Panc1 (cell line): ENCODE measurements around the gene TMC3. TPM values are rescaled to one million over a fixed set of nuclear protein-coding genes. Genes with fewer than 3 reads are reported as not detected.

ENCODE experiments used
- ATAC-seq: fragments of 200-7000 bp; cut with Tn5 transposase; 2 replicates; pipeline ENCODE4 v1.9.1; 2020; ENCODE audit warnings: mild to moderate bottlenecking, moderate library complexity
- BruUV-seq: library from RNA; stranded (reverse); fragments of 400-500 nt; replicated peaks from 2 replicates; lab custom pipeline; 2021; lab: Mats Ljungman, UMichigan
- CTCF ChIA-PET: fragments of 300-600 bp; sonication (Branson Sonifier 250); formaldehyde crosslinking; loops from one replicate; lab custom pipeline; 2022; ENCODE audit warnings: antibody characterized with exemption; lab: Charles Lee
- POLR2A ChIA-PET: fragments of 300-600 bp; sonication (Branson Sonifier 250); formaldehyde crosslinking; loops from one replicate; lab custom pipeline; 2022; ENCODE audit warnings: antibody characterized with exemption; lab: Charles Lee
- DNase-seq: peaks from one replicate; pipeline ENCODE4 v3.0.0-alpha.2; 2010; ENCODE audit warnings: low read depth, low spot score
- H3K27ac ChIP-seq: 2 replicates; pipeline ENCODE4 v1.5.1; 2011; ENCODE audit warnings: mild to moderate bottlenecking, low read length, inconsistent platforms
- H3K27me3 ChIP-seq: fragments of 200-500 bp; sonication (Bioruptor generic); 2 replicates; pipeline ENCODE4 v1.6.0; 2014; ENCODE audit warnings: low read length, inconsistent platforms; ENCODE audit not compliant: control insufficient read depth, insufficient read depth
- H3K36me3 ChIP-seq: fragments of 200-500 bp; sonication (Bioruptor generic); 2 replicates; pipeline ENCODE4 v1.5.1; 2014; ENCODE audit warnings: inconsistent platforms, mild to moderate bottlenecking, low read length, moderate library complexity; ENCODE audit not compliant: control insufficient read depth, insufficient read depth
- H3K4me1 ChIP-seq: 2 replicates; pipeline ENCODE4 v1.5.1; 2011; ENCODE audit warnings: inconsistent platforms, mild to moderate bottlenecking, low read length, moderate library complexity; ENCODE audit not compliant: control insufficient read depth, insufficient read depth
- H3K4me3 ChIP-seq, 2 experiments: 2 replicates each; pipeline ENCODE4 v1.5.1; 2011 to 2012; ENCODE audit warnings: low read depth in 2 of 2, low read length in 2 of 2, mild to moderate bottlenecking in 2 of 2, inconsistent platforms in 1 of 2, moderate library complexity in 1 of 2
- H3K9me3 ChIP-seq: fragments of 200-500 bp; sonication (Bioruptor generic); 2 replicates; pipeline ENCODE4 v1.5.1; 2014; ENCODE audit warnings: low read depth, mild to moderate bottlenecking, inconsistent platforms, low read length, moderate library complexity; ENCODE audit not compliant: control insufficient read depth, insufficient read depth
- CTCF ChIP-seq: fragments of 450-650 bp; IDR thresholded peaks from 2 replicates; pipeline ENCODE4 v1.5.1; 2017; ENCODE audit warnings: mild to moderate bottlenecking
- POLR2AphosphoS5 ChIP-seq: IDR thresholded peaks from 2 replicates; pipeline ENCODE4 v1.6.1; 2012; ENCODE audit warnings: mild to moderate bottlenecking, low read depth, low read length, moderate library complexity
- REST ChIP-seq, 2 experiments: IDR thresholded peaks; 2 replicates each; pipeline ENCODE4 v1.6.1; 2011 to 2012; ENCODE audit warnings: low read depth in 2 of 2, control low read depth in 1 of 2, low read length in 1 of 2, mild to moderate bottlenecking in 1 of 2, moderate library complexity in 1 of 2; ENCODE audit not compliant: insufficient read depth in 1 of 2
- SIN3A ChIP-seq: IDR thresholded peaks from 2 replicates; pipeline ENCODE4 v1.6.1; 2012; ENCODE audit warnings: low read depth, mild to moderate bottlenecking, low read length, moderate library complexity, borderline replicate concordance; ENCODE audit not compliant: insufficient read depth
- TCF7L2 ChIP-seq: IDR thresholded peaks from 2 replicates; pipeline ENCODE4 v1.6.1; 2011; ENCODE audit warnings: mild to moderate bottlenecking, low read depth, low read length, inconsistent platforms
- in situ Hi-C: cut with HindIII; loops from 2 replicates; pipeline ENCODE4 v1.10.0; 2016; ENCODE audit warnings: low sequenced_read_pairs, low pct_unique_long_range_greater_than_20kb
- intact Hi-C: fragments of 100-400 bp; cut with micrococcal nuclease; formaldehyde crosslinking; loops from one replicate; pipeline ENCODE4 v1.10.0; 2022; ENCODE audit not compliant: unreplicated experiment
- total RNA-seq: library from RNA; stranded (reverse); gene quantifications from one replicate; pipeline ENCODE4 v1.2.1, GENCODE V29; 2021; ENCODE audit not compliant: unreplicated experiment

The TMC3 gene
- total RNA-seq, 1 experiment from 2014 or later, result not detected

- ChIA-PET POLR2A (no interaction called here), CTCF (no interaction called here)
- Histone ChIP-seq H3K4me1 (no peaks in the 10 kb centered on the region), H3K4me3 (no peak overlapping the region), H3K27me3 (no peaks in the 10 kb centered on the region), H3K36me3 (no peaks in the 10 kb centered on the region), H3K27ac (no peak overlapping the region), H3K9me3 (no peaks in the 10 kb centered on the region)
- no TSS peak for BruUV-seq
- no peak for DNase-seq
- in situ Hi-C loops, result no loop called here
- TF ChIP-seq POLR2AphosphoS5, result no peak
- TF ChIP-seq CTCF, result no peak
- TF ChIP-seq SIN3A, result no peak
- ATAC-seq, result no peak
- intact Hi-C loops, result no loop called here
These were observed 25.0 kb upstream of the TMC3 start for GRCh38 chr15:81398910-81399551.

- no peak for TF ChIP-seq POLR2AphosphoS5
- no peak for TF ChIP-seq CTCF
- no peak for TF ChIP-seq TCF7L2
- TF ChIP-seq REST (IDR thresholded peaks at IDR 0.05; ENCODE audit: insufficient read depth in 1 of 2, low read depth in 2 of 2, low read length in 1 of 2), result no peak
- no peak for TF ChIP-seq SIN3A
- DNase-seq, result no peak
- in situ Hi-C loops (no loop called here), intact Hi-C loops (no loop called here)
- CTCF ChIA-PET, result no interaction called here
- ATAC-seq, result no peak
- no peak overlapping the region for H3K4me3 ChIP-seq
- no peaks in the 10 kb centered on the region for H3K27me3 ChIP-seq
- H3K36me3 ChIP-seq, result no peaks in the 10 kb centered on the region
- no TSS peak for BruUV-seq
- no peaks in the 10 kb centered on the region for H3K4me1 ChIP-seq
- H3K9me3 ChIP-seq, result no peaks in the 10 kb centered on the region
- no peak overlapping the region for H3K27ac ChIP-seq
- POLR2A ChIA-PET, result no interaction called here
These were observed 24.4 kb upstream of the TMC3 start for GRCh38 chr15:81398456-81398855.
